ENCODE measurements around the gene CLEC4A. TPM values are rescaled to one million over a fixed set of nuclear protein-coding genes. Genes with fewer than 3 reads are reported as not detected.

The CLEC4A gene
- total and polyA plus RNA-seq, 10 of the 15 experiments (the other 5 are each of a cell fraction or from before 2014, with no cell fraction given), result 0.62 to 2.1 (median 1.1) TPM

- TF ChIP-seq CUX1 (IDR thresholded peaks at IDR 0.05; ENCODE audit: insufficient replicate concordance, low read depth, low read length) (no peak), IRF5 (IDR thresholded peaks at IDR 0.05; ENCODE audit: borderline replicate concordance) (no peak), ZBTB40 (IDR thresholded peaks at IDR 0.05; ENCODE audit: borderline replicate concordance) (no peak), YY1 (IDR thresholded peaks at IDR 0.05; ENCODE audit: low read depth, low read length) (no peak)
These were observed 43.3 kb upstream of the CLEC4A start (continued) for GRCh38 chr12:8080120-8080519.
